ENCODE data around the gene CCNK.

DNA sequence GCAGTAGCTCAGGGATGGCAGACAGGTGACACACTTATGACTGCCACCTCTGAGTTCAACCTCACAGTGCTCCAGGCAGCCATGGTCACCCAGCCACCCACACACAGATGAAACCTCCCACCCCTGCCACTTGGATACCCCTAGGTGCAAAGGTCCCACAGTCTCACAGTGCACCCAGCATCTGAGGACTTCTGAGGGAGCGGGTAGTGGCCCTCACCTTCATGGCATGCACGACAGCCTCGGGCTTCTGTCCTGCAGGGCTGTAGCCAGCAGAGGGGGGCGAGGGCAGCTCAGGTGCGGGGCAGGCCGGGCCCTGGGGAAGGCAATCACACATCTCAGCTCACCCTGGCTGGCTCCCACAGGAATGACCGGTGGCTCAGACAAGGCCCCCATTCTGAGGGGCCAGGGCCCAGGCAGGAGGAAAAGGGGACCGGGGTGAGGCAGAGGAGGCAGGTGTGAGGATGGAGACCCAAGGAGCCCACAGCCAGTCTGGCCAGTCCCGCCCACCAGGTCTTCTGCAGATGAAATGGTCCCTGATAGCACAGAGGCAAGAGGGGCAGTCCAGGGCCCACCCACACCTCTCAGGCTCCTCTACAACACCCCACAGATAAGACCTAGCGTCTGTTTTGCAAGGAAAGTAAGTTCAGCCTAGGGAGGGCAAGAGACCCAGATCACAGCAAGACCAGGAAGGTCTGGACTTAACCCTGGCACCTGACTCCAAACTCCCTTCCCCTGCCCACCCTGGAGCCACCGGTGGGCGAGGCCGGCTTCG, 35.8 kb downstream of the CCNK start:
- TF ChIP-seq CTCF (IDR thresholded peaks at IDR 0.05; ENCODE audit: low read depth, low read length) (no peak), POLR2A (IDR thresholded peaks at IDR 0.05; ENCODE audit: extremely low read depth, insufficient read length) (no peak), MYC (IDR thresholded peaks at IDR 0.05; ENCODE audit: low read depth, low read length) (no peak), MAX (IDR thresholded peaks at IDR 0.05; ENCODE audit: low read depth, low read length) (no peak)

Data from NB4 (cell line).